Stimulated activated CD8-positive, alpha-beta memory T cell treated with anti-CD3 and anti-CD28 coated beads, Interleukin-2, amount 100 ng/mL, for 1 hour (primary cell): ENCODE data around the gene CCNG2.
A peak's percentile ranks its signal among the peaks of the same experiment; 100 is the strongest.

ENCODE experiments used
- DNase-seq, 2 donors: peaks; one replicate each; pipeline ENCODE4 v3.0.0-alpha.2; 2020; ENCODE audit warnings: low read depth in 2 of 2

The CCNG2 gene

GRCh38 chr4:77175201-77175611 is 18.2 kb downstream of the CCNG2 start:
- no peak for DNase-seq

GRCh38 chr4:77176640-77177039 is 19.6 kb downstream of the CCNG2 start:
- no peak for DNase-seq

- no peak for DNase-seq
These were observed 20.2 kb downstream of the CCNG2 start for GRCh38 chr4:77177199-77177598.

- no peak for DNase-seq
These were observed 21.6 kb downstream of the CCNG2 start for GRCh38 chr4:77178560-77178959.

GRCh38 chr4:77179519-77179918 is 22.5 kb downstream of the CCNG2 start:
- no peak for DNase-seq

- no peak for DNase-seq
These were observed 24.7 kb downstream of the CCNG2 start for GRCh38 chr4:77181720-77182119.

GRCh38 chr4:77183777-77184420 is 26.9 kb downstream of the CCNG2 start:
- no peak for DNase-seq

GRCh38 chr4:77184974-77185373 is 28.0 kb downstream of the CCNG2 start:
- no peak for DNase-seq

GRCh38 chr4:77185686-77186085 is 28.7 kb downstream of the CCNG2 start:
- no peak for DNase-seq

GRCh38 chr4:77187322-77187721 is 30.3 kb downstream of the CCNG2 start:
- DNase-seq = no peak

- DNase-seq = no peak
These were observed 31.7 kb downstream of the CCNG2 start for GRCh38 chr4:77188498-77189220.

GRCh38 chr4:77189412-77189811 is 32.4 kb downstream of the CCNG2 start:
- no peak for DNase-seq

GRCh38 chr4:77190053-77190452 is 33.0 kb downstream of the CCNG2 start:
- no peak for DNase-seq

GRCh38 chr4:77193046-77193445 is 36.0 kb downstream of the CCNG2 start:
- no peak for DNase-seq

- DNase-seq = peak; percentile 35 to 64
These were observed 36.6 kb downstream of the CCNG2 start for GRCh38 chr4:77193511-77194102.

- DNase-seq = no peak
These were observed 37.4 kb downstream of the CCNG2 start for GRCh38 chr4:77194366-77194765.

GRCh38 chr4:77194989-77195388 is 38.0 kb downstream of the CCNG2 start:
- no peak for DNase-seq

- no peak for DNase-seq
These were observed 39.9 kb downstream of the CCNG2 start for GRCh38 chr4:77196866-77197265.

GRCh38 chr4:77197361-77197760 is 40.4 kb downstream of the CCNG2 start:
- no peak for DNase-seq

- DNase-seq = no peak
These were observed 40.8 kb downstream of the CCNG2 start for GRCh38 chr4:77197831-77198230.

- DNase-seq = no peak
These were observed 42.3 kb downstream of the CCNG2 start for GRCh38 chr4:77199276-77199675.

- no peak for DNase-seq
These were observed 42.7 kb downstream of the CCNG2 start for GRCh38 chr4:77199701-77200100.

- no peak for DNase-seq
These were observed 44.3 kb downstream of the CCNG2 start for GRCh38 chr4:77201343-77201742.
